Breast epithelium (tissue), 3 donors: ENCODE results near the gene SIM2.

Experiments
- POLR2AphosphoS5 ChIP-seq, 3 donors: sonication (generic); formaldehyde crosslinking; IDR thresholded peaks; one replicate each; pipeline ENCODE4 v1.6.1; 2017; ENCODE audit warnings: antibody characterized with exemption in 3 of 3
- TF ChIP-seq, protein P1 (sequence below), 3 donors: fragments of 450-650 bp; IDR thresholded peaks; one replicate each; pipeline ENCODE4 v1.5.1; 2016 to 2017; ENCODE audit warnings: antibody characterized with exemption in 3 of 3, mild to moderate bottlenecking in 3 of 3, moderate library complexity in 3 of 3

DNA sequence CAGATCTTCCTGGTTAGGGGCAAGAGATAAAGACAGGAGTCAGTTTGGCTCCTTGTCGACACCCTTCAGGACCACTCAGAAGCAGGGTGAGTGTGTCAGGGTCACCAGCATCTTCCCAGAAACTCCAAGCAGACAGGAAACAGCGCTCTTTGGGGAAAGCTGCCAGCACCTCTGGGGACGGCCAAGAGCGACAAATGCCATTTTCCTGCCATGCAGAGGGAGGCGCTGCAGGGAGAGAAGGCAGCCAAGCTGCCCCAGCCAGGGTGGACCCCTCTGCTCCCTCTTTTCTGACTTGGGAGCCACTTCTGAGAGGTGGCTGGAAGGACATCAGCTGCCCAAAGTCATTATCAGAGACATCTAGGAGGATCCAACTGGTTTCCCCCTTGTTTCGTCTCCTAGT is 29.0 kb downstream of the SIM2 start:
- TF ChIP-seq, protein P1, sequence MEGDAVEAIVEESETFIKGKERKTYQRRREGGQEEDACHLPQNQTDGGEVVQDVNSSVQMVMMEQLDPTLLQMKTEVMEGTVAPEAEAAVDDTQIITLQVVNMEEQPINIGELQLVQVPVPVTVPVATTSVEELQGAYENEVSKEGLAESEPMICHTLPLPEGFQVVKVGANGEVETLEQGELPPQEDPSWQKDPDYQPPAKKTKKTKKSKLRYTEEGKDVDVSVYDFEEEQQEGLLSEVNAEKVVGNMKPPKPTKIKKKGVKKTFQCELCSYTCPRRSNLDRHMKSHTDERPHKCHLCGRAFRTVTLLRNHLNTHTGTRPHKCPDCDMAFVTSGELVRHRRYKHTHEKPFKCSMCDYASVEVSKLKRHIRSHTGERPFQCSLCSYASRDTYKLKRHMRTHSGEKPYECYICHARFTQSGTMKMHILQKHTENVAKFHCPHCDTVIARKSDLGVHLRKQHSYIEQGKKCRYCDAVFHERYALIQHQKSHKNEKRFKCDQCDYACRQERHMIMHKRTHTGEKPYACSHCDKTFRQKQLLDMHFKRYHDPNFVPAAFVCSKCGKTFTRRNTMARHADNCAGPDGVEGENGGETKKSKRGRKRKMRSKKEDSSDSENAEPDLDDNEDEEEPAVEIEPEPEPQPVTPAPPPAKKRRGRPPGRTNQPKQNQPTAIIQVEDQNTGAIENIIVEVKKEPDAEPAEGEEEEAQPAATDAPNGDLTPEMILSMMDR (IDR thresholded peaks at IDR 0.05) = no peak
- no peak for TF ChIP-seq POLR2AphosphoS5 (IDR thresholded peaks at IDR 0.05)
